ENCODE results near the gene LYRM1.
"Not testable (repeated sequence)": the region's sequence is repeated elsewhere in the genome, so short reads cannot be mapped to it uniquely, and the experiment has no call there.

Gene LYRM1

GRCh38 chr16:20940871-20941635 is 40.5 kb downstream of the LYRM1 start:
- no peak for DNase-seq

- no peak for DNase-seq
These were observed 41.0 kb downstream of the LYRM1 start for GRCh38 chr16:20941636-20941926.

- DNase-seq, result no peak
These were observed 41.7 kb downstream of the LYRM1 start for GRCh38 chr16:20942256-20942655.

DNA sequence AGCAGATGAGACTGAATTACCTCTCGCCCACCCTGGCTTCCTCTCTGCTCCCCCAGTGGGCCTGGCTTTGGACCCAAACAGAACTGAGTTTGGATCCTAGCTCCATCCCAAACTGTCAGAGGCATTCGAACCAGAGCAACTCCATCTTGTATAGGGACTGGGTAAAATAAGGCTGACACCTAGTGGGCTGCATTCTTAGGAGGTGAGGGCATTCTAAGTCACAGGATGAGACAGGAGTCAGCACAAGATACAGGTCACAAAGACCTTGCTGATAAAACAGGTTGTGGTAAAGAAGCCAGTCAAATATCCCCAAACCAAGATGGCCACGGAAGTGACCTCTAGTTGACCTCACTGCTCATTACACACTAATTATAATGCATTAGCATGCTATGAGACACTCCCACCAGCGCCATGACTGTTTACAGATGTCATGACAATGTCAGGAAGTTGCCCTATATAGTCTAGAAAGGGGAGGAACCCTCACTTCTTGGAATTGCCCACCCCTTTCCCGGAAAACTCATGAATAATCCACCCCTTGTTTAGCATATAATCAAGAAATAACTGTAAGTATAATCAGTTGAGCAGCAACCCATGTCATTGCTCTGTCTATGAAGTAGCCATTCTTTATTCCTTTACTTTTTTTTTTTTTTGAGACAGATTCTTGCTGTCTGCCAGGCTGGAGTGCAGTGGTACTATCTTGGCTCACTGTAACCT is 44.4 kb downstream of the LYRM1 start:
- DNase-seq, result peak; percentile 23

- DNase-seq, result not testable (repeated sequence)
These were observed 45.0 kb downstream of the LYRM1 start for GRCh38 chr16:20945575-20945875.

DNA sequence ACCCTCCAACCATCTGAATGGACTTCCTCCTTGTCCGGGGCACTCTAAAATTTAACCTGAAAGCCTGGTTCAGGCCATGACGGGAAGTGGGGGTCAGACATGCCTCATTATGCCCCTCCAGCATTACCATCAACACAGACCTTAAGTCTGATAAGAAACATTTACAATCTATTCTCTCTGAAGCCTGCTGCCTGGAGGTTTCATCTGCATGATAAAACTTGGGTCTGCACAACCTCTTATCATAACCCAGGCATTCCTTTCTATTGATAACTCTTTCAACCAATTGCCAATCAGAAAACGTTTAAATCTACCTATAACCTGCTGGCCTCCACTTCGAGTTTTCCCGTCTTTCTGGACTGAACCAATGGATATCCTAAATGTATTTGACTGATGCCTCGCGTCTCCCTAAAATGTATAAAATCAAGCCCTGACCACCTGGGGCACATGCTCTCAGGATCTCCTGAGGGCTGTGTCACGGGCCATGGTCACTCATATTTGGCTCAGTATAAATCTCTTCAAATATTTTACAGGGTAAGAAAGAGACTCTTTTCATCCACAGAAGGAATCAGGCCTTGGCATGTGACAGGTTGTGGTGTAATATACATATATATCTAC is 45.6 kb downstream of the LYRM1 start:
- no peak for DNase-seq

DNA sequence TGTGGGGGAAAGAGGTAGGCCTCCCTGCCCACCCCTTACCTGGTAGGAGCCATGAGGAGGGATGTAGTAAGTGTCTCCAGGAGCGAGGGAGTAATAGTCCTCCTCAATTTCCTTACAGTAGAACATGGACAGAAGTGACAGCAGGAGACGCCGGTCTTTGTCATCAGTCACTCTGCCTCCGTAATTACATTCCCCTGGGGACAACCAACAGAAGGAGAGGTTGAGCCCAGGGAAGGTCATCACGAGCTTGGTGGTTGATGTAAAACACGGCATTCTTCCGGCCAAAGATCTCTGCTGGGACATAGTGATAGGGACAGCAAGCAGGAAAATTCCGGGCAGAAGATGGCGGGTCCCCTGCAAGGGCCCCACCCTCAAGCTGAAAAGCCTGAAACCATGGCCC is 47.9 kb downstream of the LYRM1 start:
- no peak for DNase-seq

GRCh38 chr16:20949660-20950059 is 49.1 kb downstream of the LYRM1 start:
- DNase-seq, result no peak

GRCh38 chr16:20950294-20950693 is 49.7 kb downstream of the LYRM1 start:
- no peak for DNase-seq

DNA sequence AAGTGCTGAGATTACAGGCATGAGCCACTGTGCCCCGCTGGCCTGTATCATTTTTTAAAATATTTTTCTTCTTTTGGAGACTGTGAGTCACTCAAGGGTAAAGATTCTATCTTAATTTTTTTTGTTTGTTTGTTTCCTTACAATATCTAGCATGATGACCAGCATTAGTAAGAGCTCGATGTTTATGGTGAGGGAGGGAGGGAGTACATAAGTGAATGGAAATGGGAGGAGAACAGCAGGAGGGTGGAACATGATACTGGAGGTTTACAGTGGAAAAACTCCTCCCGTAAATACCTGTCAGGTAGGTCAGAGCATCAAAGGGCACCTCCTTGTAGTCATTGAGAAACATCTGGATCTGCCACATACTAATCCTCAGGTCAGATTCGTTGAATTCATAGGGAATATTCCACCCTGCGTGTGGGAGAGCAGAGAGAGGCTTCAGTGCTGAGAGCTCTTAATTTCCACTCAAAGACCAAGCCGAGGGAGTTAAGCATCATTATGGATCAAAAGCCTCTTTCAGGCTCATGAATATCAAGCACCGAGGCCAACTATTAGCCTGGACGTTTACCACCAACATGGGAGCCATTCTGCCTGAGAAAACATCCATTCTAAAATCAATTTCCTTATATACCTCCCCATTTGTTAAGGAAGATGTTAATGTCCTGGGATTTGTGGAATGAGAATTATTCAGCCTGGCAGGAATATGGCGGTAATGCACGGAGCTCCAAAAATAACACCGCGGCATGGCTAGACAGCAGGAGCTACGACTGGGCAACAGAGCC is 51.8 kb downstream of the LYRM1 start:
- DNase-seq, result no peak

- no peak for DNase-seq
These were observed 54.0 kb downstream of the LYRM1 start for GRCh38 chr16:20954574-20954973.

- DNase-seq, result no peak
These were observed 55.7 kb downstream of the LYRM1 start for GRCh38 chr16:20956319-20956718.

DNA sequence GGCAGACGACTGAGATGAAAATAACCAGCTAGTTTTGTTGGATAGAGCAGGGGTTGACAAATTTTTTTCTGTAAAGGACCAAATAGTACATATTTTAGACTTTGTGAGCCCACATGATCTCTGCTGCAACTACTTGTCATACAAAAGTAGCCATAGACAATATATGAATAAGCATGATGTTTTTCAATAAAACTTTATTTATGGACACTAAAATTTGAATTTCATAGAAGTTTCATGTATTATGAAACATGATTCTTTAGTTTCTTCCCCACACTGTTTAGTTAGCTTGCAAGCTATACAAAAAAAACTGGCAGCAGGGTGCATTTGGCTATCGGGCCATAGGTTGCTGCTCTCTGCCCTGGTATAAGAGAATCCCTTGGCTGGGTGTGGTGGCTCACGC is 56.6 kb downstream of the LYRM1 start:
- no peak for DNase-seq

DNA sequence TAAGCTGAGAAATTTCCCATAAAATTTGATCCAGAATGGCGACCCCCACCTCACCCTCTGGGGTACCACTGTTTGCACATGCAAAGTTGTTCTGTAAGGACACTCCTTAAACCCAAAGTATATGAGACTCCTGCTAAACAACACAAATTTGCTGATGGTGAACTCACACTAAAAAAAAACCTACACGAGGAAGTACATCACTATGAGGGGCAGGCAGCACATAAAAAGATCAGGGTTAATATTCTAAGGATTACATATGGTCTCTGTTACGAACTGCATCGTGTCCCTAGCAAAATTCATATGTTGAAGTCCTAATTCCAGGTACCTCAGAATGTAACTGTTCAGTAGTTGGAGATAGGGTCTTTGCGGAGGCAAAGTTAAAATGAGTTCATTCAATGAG is 60.3 kb downstream of the LYRM1 start:
- DNase-seq, result no peak

- no peak for DNase-seq
These were observed 68.2 kb downstream of the LYRM1 start for GRCh38 chr16:20968765-20969164.

GRCh38 chr16:20969386-20969785 is 68.8 kb downstream of the LYRM1 start:
- DNase-seq, result no peak

DNA sequence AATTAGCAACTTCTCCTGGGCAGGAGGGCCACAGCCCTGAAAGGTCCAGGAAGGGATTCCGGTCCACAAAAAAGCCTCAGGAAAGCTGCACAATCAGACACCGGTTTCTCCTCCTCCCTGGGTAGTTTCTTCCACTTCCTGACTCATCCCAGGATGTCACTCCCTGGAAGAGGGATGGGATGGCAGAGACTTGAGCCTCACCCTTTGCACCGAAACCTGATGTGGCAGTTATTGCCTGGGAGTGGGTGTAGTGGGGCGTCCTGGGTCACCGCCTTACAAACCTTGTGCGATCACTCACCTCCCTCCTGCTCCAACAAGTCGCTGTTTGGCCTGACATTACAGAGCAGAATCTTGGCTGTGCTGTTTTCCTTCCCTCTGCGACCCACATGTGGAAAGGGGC is 70.8 kb downstream of the LYRM1 start:
- no peak for DNase-seq

DNA sequence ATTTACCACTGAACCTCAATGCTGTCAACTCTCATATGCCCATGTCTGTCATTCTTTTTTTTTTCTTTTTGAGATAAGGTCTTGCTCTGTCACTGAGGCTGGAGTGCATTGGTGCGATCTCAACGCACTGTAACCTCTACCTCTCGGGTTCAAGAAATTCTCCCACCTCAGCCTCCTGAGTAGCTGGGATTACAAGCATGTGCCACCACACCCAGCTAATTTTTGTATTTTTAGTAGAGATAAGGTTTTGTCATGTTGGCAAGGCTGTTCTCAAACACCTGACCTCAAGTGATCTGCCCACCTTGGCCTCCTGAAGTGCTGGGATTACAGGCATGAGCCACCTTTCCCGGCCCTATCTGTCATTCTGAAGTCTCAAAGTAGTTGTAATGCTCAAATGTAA is 72.6 kb downstream of the LYRM1 start:
- DNase-seq, result not testable (repeated sequence)
